ENCODE data around the gene RPS3. TPM values are rescaled to one million over a fixed set of nuclear protein-coding genes. Genes with fewer than 3 reads are reported as not detected.

Gene RPS3
- total and polyA plus RNA-seq, 2 of the 13 experiments (the other 11 are each of a cell fraction or from before 2014, with no cell fraction given): 2,143 to 3,616 TPM

GRCh38 chr11:75425422-75425821 is 26.1 kb downstream of the RPS3 start (continued):
- no peak for TF ChIP-seq ZNF724P (CRISPR knock-in tag; IDR thresholded peaks at IDR 0.05; ENCODE audit: borderline replicate concordance)
- TF ChIP-seq ZBTB7A (CRISPR knock-in tag; IDR thresholded peaks at IDR 0.05): no peak
- no peak for TF ChIP-seq HOXA3 (CRISPR knock-in tag; IDR thresholded peaks at IDR 0.05)
- TF ChIP-seq POGK (CRISPR knock-in tag; conservative IDR thresholded peaks at IDR 0.05): no peak
- TF ChIP-seq PAWR (CRISPR knock-in tag; IDR thresholded peaks at IDR 0.05; ENCODE audit: borderline replicate concordance): no peak
- TF ChIP-seq ZNF124 (CRISPR knock-in tag; IDR thresholded peaks at IDR 0.05): no peak
- TF ChIP-seq ZNF891 (CRISPR knock-in tag; IDR thresholded peaks at IDR 0.05): no peak
- no peak for TF ChIP-seq ZBTB25 (CRISPR knock-in tag; IDR thresholded peaks at IDR 0.05)
- no peak for TF ChIP-seq RARA (CRISPR knock-in tag; IDR thresholded peaks at IDR 0.05)
- TF ChIP-seq, protein P1, sequence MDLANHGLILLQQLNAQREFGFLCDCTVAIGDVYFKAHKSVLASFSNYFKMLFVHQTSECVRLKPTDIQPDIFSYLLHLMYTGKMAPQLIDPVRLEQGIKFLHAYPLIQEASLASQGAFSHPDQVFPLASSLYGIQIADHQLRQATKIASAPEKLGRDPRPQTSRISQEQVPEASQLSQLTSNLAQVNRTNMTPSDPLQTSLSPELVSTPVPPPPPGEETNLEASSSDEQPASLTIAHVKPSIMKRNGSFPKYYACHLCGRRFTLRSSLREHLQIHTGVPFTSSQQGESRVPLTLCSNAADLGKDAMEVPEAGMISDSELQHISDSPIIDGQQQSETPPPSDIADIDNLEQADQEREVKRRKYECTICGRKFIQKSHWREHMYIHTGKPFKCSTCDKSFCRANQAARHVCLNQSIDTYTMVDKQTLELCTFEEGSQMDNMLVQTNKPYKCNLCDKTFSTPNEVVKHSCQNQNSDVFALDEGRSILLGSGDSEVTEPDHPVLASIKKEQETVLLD (CRISPR knock-in tag; IDR thresholded peaks at IDR 0.05; ENCODE audit: low read depth): no peak

Measured in HepG2 (cell line).